Natural killer cell (primary cell): ENCODE results near the gene CCDC74A. TPM values are rescaled to one million over a fixed set of nuclear protein-coding genes. Genes with fewer than 3 reads are reported as not detected.

Experiments used
- ATAC-seq, 3 donors: fragments of 150-1000 bp in 2 of 3; fragments of 200-7000 bp in 1 of 3; cut with Tn5 transposase; 1 replicate in 1 of 3; 2 replicates in 2 of 3; pipeline ENCODE4 v1.10.0; 2021; ENCODE audit warnings: mild to moderate bottlenecking in 2 of 3, moderate library complexity in 2 of 3
- DNase-seq, 2 donors: peaks; one replicate each; pipeline versions ENCODE4 v3.0.0 to v3.0.0-alpha.2; 2013 to 2021; ENCODE audit warnings: mixed read lengths in 1 of 2
- H3K27ac ChIP-seq: one replicate; pipeline ENCODE4 v1.5.1; 2013; ENCODE audit warnings: mild to moderate bottlenecking, low read length
- H3K27me3 ChIP-seq: one replicate; pipeline ENCODE4 v1.6.1; 2013; ENCODE audit warnings: low read length; ENCODE audit not compliant: control insufficient read depth, insufficient read depth
- H3K36me3 ChIP-seq: one replicate; pipeline ENCODE4 v1.6.1; 2013; ENCODE audit warnings: low read length; ENCODE audit not compliant: control insufficient read depth, insufficient read depth
- H3K4me1 ChIP-seq: one replicate; pipeline ENCODE4 v1.6.1; 2013; ENCODE audit warnings: low read length; ENCODE audit not compliant: control insufficient read depth, insufficient read depth
- H3K4me3 ChIP-seq: one replicate; pipeline ENCODE4 v1.5.1; 2013; ENCODE audit warnings: low read length
- H3K9me3 ChIP-seq: one replicate; pipeline ENCODE4 v1.6.1; 2013; ENCODE audit warnings: low read length; ENCODE audit not compliant: control insufficient read depth, insufficient read depth
- H3K27ac Mint-ChIP-seq, 2 donors: one replicate each; pipeline ENCODE4 v1.8.0; 2022; ENCODE audit warnings: mild to moderate bottlenecking in 2 of 2, mixed read lengths in 2 of 2, moderate library complexity in 1 of 2
- H3K27me3 Mint-ChIP-seq, 2 donors: one replicate each; pipeline ENCODE4 v1.8.0; 2022; ENCODE audit warnings: low read depth in 2 of 2, mixed read lengths in 2 of 2
- H3K36me3 Mint-ChIP-seq: one replicate; pipeline ENCODE4 v1.8.0; 2022; ENCODE audit warnings: mixed read lengths
- H3K4me1 Mint-ChIP-seq, 2 donors: one replicate each; pipeline ENCODE4 v1.8.0; 2022; ENCODE audit warnings: mixed read lengths in 2 of 2
- H3K4me3 Mint-ChIP-seq: one replicate; pipeline ENCODE4 v1.8.0; 2022; ENCODE audit warnings: mild to moderate bottlenecking, moderate library complexity, mixed read lengths
- H3K9me3 Mint-ChIP-seq, 2 donors: one replicate each; pipeline ENCODE4 v1.8.0; 2022; ENCODE audit warnings: mixed read lengths in 2 of 2
- CTCF ChIP-seq: fragments of 200-600 bp; IDR thresholded peaks from one replicate; pipeline ENCODE4 v1.8.0; 2022; ENCODE audit warnings: antibody characterized with exemption
- WGBS: methylation state at CpG from one replicate; pipeline ENCODE4 v1.1.7; 2013; ENCODE audit warnings: missing lambda C conversion rate; ENCODE audit not compliant: insufficient coverage; 5-methylcytosine and 5-hydroxymethylcytosine counted together
- intact Hi-C: fragments of 100-400 bp; cut with micrococcal nuclease; formaldehyde crosslinking; loops from one replicate; pipeline ENCODE4 v1.14.2; 2022
- total RNA-seq, 4 donors: library from RNA; stranded (reverse); fragments of 120-200 nt in 1 of 4; gene quantifications; one replicate each; pipeline versions ENCODE4 v1.2.3 to v1.2.4, GENCODE V29; 2013 to 2022

Gene CCDC74A
- total RNA-seq, 3 donors from 2014 or later (not counting 1 experiment from before 2014, with no cell fraction given) = 0.95 to 1.5 (median 1.4) TPM

GRCh38 chr2:131552871-131553270 lies 25.2 kb downstream of the CCDC74A start:
- Histone ChIP-seq H3K27me3 (peaks cover 4% of the 10 kb centered on the region), H3K36me3 (no peaks in the 10 kb centered on the region), H3K9me3 (no peaks in the 10 kb centered on the region), H3K4me3 (no peak overlapping the region), H3K27ac (no peak overlapping the region), H3K4me1 (no peaks in the 10 kb centered on the region)
- no peak for TF ChIP-seq CTCF
- H3K4me1 Mint-ChIP-seq = no peaks in the 10 kb centered on the region
- no peak for ATAC-seq
- no peak for DNase-seq
- H3K27me3 Mint-ChIP-seq = peaks cover 15 to 48% of the 10 kb centered on the region in 2 donors
- WGBS = 82% methylated on average over 11 of the region's 11 CpGs
- no peaks in the 10 kb centered on the region for H3K9me3 Mint-ChIP-seq
- H3K4me3 Mint-ChIP-seq = no peak overlapping the region
- H3K27ac Mint-ChIP-seq = no peak overlapping the region
- no peaks in the 10 kb centered on the region for H3K36me3 Mint-ChIP-seq
- intact Hi-C loops = no loop called here

- WGBS = 93% methylated on average over 7 of the region's 7 CpGs
- Histone ChIP-seq H3K4me1 (no peaks in the 10 kb centered on the region), H3K27ac (no peak overlapping the region), H3K27me3 (no peaks in the 10 kb centered on the region), H3K9me3 (no peaks in the 10 kb centered on the region), H3K36me3 (no peaks in the 10 kb centered on the region), H3K4me3 (no peak overlapping the region)
- Mint-ChIP-seq H3K4me1 (no peaks in the 10 kb centered on the region), H3K4me3 (no peak overlapping the region), H3K9me3 (no peaks in the 10 kb centered on the region), H3K36me3 (no peaks in the 10 kb centered on the region), H3K27me3 (peaks cover 14 to 45% of the 10 kb centered on the region in 2 donors), H3K27ac (no peak overlapping the region)
- no peak for DNase-seq
- intact Hi-C loops = no loop called here
- no peak for TF ChIP-seq CTCF
- no peak for ATAC-seq
Observed at GRCh38 chr2:131556998-131557397, 29.3 kb downstream of the CCDC74A start.

GRCh38 chr2:131557558-131558321 lies 30.1 kb downstream of the CCDC74A start:
- no peak overlapping the region for H3K27ac ChIP-seq
- no peaks in the 10 kb centered on the region for H3K9me3 ChIP-seq
- no peak for DNase-seq
- Mint-ChIP-seq H3K27ac (no peak overlapping the region), H3K4me3 (no peak overlapping the region), H3K9me3 (no peaks in the 10 kb centered on the region), H3K27me3 (peaks cover 14 to 37% of the 10 kb centered on the region in 2 donors), H3K36me3 (no peaks in the 10 kb centered on the region), H3K4me1 (no peaks in the 10 kb centered on the region)
- H3K27me3 ChIP-seq = no peaks in the 10 kb centered on the region
- intact Hi-C loops = no loop called here
- no peak for TF ChIP-seq CTCF
- WGBS = 92% methylated on average over 4 of the region's 5 CpGs
- no peak for ATAC-seq
- H3K36me3 ChIP-seq = no peaks in the 10 kb centered on the region
- H3K4me1 ChIP-seq = no peaks in the 10 kb centered on the region
- no peak overlapping the region for H3K4me3 ChIP-seq

GRCh38 chr2:131566371-131566770 lies 38.7 kb downstream of the CCDC74A start:
- Mint-ChIP-seq H3K27ac (no peak overlapping the region), H3K4me1 (no peaks in the 10 kb centered on the region), H3K9me3 (no peaks in the 10 kb centered on the region), H3K27me3 (peaks cover 28 to 42% of the 10 kb centered on the region in 2 donors), H3K4me3 (no peak overlapping the region), H3K36me3 (no peaks in the 10 kb centered on the region)
- no peaks in the 10 kb centered on the region for H3K27me3 ChIP-seq
- no peaks in the 10 kb centered on the region for H3K4me1 ChIP-seq
- WGBS = 81% methylated on average over 5 of the region's 5 CpGs
- TF ChIP-seq CTCF = no peak
- H3K9me3 ChIP-seq = no peaks in the 10 kb centered on the region
- intact Hi-C loops = no loop called here
- no peak overlapping the region for H3K27ac ChIP-seq
- no peaks in the 10 kb centered on the region for H3K36me3 ChIP-seq
- ATAC-seq (no peak), DNase-seq (no peak)
- H3K4me3 ChIP-seq = no peak overlapping the region
